Vein endothelial cell (primary cell): ENCODE measurements around the gene ESF1. TPM values are rescaled to one million over a fixed set of nuclear protein-coding genes. Genes with fewer than 3 reads are reported as not detected.

ENCODE experiments used
- total RNA-seq: library from RNA; depleted of rRNA; stranded (reverse); fragments of >200 nt; gene quantifications from 2 replicates; pipeline ENCODE4 v1.2.3, GENCODE V29; 2012

The ESF1 gene
- 8.5 and 11.6 TPM in 2 replicates for total RNA-seq

GRCh38 chr20:13784893-13785715, at the start of gene ESF1, which contains the start of gene NDUFAF5:
Gene ESF1, minus strand, starts transcription at chr20:13784919. Its CDS starts 1,779 bp downstream, at chr20:13783140.
Gene NDUFAF5, plus strand, starts transcription at chr20:13785028. Its CDS starts 41 bp downstream, at chr20:13785069.

Other genes starting within 250 kb of the ESF1 start
- 6.5 and 9.6 TPM in 2 replicates for gene TASP1, start 146.0 kb downstream of the ESF1 start, total RNA-seq
- 14.7 and 15.2 TPM in 2 replicates for gene NDUFAF5, start 109 bp upstream of the ESF1 start, total RNA-seq
- gene SEL1L2, start 205.7 kb upstream of the ESF1 start, total RNA-seq, result not detected in 2 replicates
- gene MACROD2, start 210.6 kb upstream of the ESF1 start, total RNA-seq, result 0.33 and 0.76 TPM in 2 replicates